K562 treated with DMSO at 1 percent for 24 hours (cell line): Measurements from ENCODE around the gene NDUFA13. TPM values are rescaled to one million over a fixed set of nuclear protein-coding genes. Genes with fewer than 3 reads are reported as not detected.

Experiments used
- total RNA-seq: library from RNA; unstranded; fragments of 300-600 nt; gene quantifications from 2 replicates; pipeline ENCODE4 v1.2.3, GENCODE V29; 2022; ENCODE audit warnings: low read depth; ENCODE audit not compliant: insufficient read depth

NDUFA13 gene
- 350 and 378 TPM in 2 replicates for total RNA-seq

DNA sequence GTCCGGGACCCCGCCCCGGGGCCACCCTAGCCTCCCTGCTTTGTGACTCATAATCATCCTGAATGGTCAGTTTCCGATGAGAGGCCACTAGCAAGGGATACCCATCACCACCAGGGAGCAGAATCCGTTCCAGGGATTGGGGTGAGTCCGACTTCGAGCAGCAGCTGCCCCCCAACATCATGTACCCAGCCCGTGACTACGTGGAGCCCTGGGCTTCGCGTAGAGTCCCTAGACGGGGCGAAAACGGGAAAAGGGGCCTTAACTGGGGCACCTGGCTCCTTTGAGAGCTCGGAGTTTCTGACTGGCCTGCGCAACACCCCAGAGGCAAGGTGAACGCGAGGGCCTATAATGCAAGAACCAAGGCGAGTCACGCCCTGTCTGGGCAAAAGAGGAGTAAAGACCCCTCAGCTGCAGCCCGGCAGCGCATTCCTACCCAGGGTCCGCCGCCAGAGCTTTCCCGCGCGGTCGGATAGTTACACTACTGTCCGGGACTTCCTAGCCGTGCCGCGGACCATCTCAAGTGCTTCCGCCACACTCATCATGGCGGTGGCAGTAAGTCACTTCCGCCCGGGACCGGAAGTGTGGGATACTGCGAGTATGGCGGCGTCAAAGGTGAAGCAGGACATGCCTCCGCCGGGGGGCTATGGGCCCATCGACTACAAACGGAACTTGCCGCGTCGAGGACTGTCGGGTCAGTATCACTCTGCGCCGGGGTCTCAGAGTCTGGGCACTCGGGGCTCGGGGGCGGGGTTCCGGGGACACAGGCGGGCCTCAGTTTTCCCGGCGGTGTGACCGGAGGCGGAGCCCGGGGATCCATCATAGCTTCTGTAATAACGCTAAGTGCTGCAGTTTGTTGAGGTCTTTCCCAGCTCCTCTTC is at the start of gene NDUFA13:
TSS of gene NDUFA13 (plus strand) at position 584 of the 878 bp plus-strand sequence. CDS start at position 598, 14 bp downstream.

GRCh38 chr19:19514881-19515641 is 964 bp upstream of the NDUFA13 start, which contains the start of gene TSSK6:
TSSK6 (minus strand) TSS chr19:19515548; CDS start chr19:19515427, 121 bp downstream.

GRCh38 chr19:19528721-19529490 is 12.9 kb downstream of the NDUFA13 start, which contains the start of gene YJEFN3:
YJEFN3 (plus strand) TSS chr19:19528911; CDS start chr19:19528933, 22 bp downstream.

GRCh38 chr19:19538061-19538784 is 22.2 kb downstream of the NDUFA13 start, which contains the start of gene CILP2:
CILP2 (plus strand) TSS chr19:19538265; CDS start chr19:19538350, 85 bp downstream.

Other genes with a start within 250 kb of the NDUFA13 start
- not detected in 2 replicates for gene TM6SF2, start 242.9 kb upstream of the NDUFA13 start, total RNA-seq
- gene SUGP1, start 195.7 kb upstream of the NDUFA13 start, total RNA-seq, result 53.4 and 56.5 TPM in 2 replicates
- 41.5 and 43.6 TPM in 2 replicates for gene MAU2, start 195.4 kb upstream of the NDUFA13 start, total RNA-seq
- gene GATAD2A, start 110.5 kb upstream of the NDUFA13 start, total RNA-seq, result 76.5 and 81.1 TPM in 2 replicates
- gene TSSK6, start 677 bp upstream of the NDUFA13 start, total RNA-seq, result 8.9 and 10.1 TPM in 2 replicates
- gene YJEFN3, start 12.7 kb downstream of the NDUFA13 start, total RNA-seq, result 7.8 and 11.1 TPM in 2 replicates
- gene CILP2, start 22.0 kb downstream of the NDUFA13 start, total RNA-seq, result 0.87 and 0.93 TPM in 2 replicates
- gene PBX4, start 102.5 kb downstream of the NDUFA13 start, total RNA-seq, result 4.4 and 5.2 TPM in 2 replicates
- 16.8 and 20.5 TPM in 2 replicates for gene LPAR2, start 112.0 kb downstream of the NDUFA13 start, total RNA-seq
- gene GMIP, start 127.4 kb downstream of the NDUFA13 start, total RNA-seq, result 19.7 and 23.2 TPM in 2 replicates
- gene ATP13A1, start 147.5 kb downstream of the NDUFA13 start, total RNA-seq, result 70.4 and 85.1 TPM in 2 replicates
- 4.9 and 5.4 TPM in 2 replicates for gene ZNF101, start 152.6 kb downstream of the NDUFA13 start, total RNA-seq
- 2.5 and 2.7 TPM in 2 replicates for gene ZNF14, start 216.9 kb downstream of the NDUFA13 start, total RNA-seq